GM12878 (cell line): ENCODE data around the gene BTK. TPM values are rescaled to one million over a fixed set of nuclear protein-coding genes. Genes with fewer than 3 reads are reported as not detected.

Experiments used
- BRCA1 ChIP-seq: IDR thresholded peaks from 2 replicates; pipeline ENCODE4 v1.6.1; 2011; ENCODE audit warnings: low read depth, low read length, improper control_type of control experiment
- CBX3 ChIP-seq: fragments of 200-600 bp; sonication (generic); IDR thresholded peaks from 2 replicates; pipeline ENCODE4 v1.6.1; 2016; ENCODE audit warnings: low read depth, borderline replicate concordance
- JUNB ChIP-seq: IDR thresholded peaks from 2 replicates; pipeline ENCODE4 v1.6.1; 2016; ENCODE audit warnings: antibody characterized with exemption, mild to moderate bottlenecking
- NRF1 ChIP-seq: conservative IDR thresholded peaks from 2 replicates; pipeline ENCODE4 v1.6.1; 2011; ENCODE audit warnings: mild to moderate bottlenecking, low read depth, low read length, improper control_type of control experiment
- PML ChIP-seq: IDR thresholded peaks from 2 replicates; pipeline ENCODE4 v1.6.1; 2012; ENCODE audit warnings: low read length, inconsistent platforms
- SIN3A ChIP-seq: IDR thresholded peaks from 2 replicates; pipeline ENCODE4 v1.6.1; 2012; ENCODE audit warnings: low read depth, low read length, improper control_type of control experiment
- SMARCA5 ChIP-seq: fragments of 450-650 bp; IDR thresholded peaks from 2 replicates; pipeline ENCODE4 v1.6.1; 2017; ENCODE audit warnings: mild to moderate bottlenecking
- SPI1 ChIP-seq: IDR thresholded peaks from 2 replicates; pipeline ENCODE4 v1.6.1; 2011; ENCODE audit warnings: low read depth, mild to moderate bottlenecking, low read length, moderate library complexity, borderline replicate concordance; ENCODE audit not compliant: insufficient read depth
- TCF7 ChIP-seq: IDR thresholded peaks from 2 replicates; pipeline ENCODE4 v1.6.1; 2014; ENCODE audit warnings: antibody characterized with exemption, borderline replicate concordance
- ZNF217 ChIP-seq: fragments of 450-650 bp; IDR thresholded peaks from 2 replicates; pipeline ENCODE4 v1.6.1; 2017; ENCODE audit warnings: antibody characterized with exemption, mild to moderate bottlenecking
- polyA plus RNA-seq, 11 experiments: library from polyadenylated mRNA; depleted of rRNA in 4 of 11; unstranded in 6 of 11; stranded (reverse) in 5 of 11; fragments of >200 nt; fragmentation: Nextera tagmentation in 4 of 11; fragmentation: Illumina TruSeq in 1 of 11; extraction: Ambion mirVana in 4 of 11; extraction: Trizol in 1 of 11; gene quantifications; 1 replicate in 1 of 11; 2 replicates in 10 of 11; pipeline versions ENCODE4 v1.2.1 to v1.2.3, GENCODE V29; 2011 to 2016; ENCODE audit warnings: inconsistent platforms in 2 of 11, missing spikeins in 2 of 11, low read depth in 1 of 11
- total RNA-seq, 4 experiments: library from RNA; depleted of rRNA in 3 of 4; stranded (reverse); fragments of >200 nt in 3 of 4; fragmentation: Illumina TruSeq in 1 of 4; extraction: Trizol in 1 of 4; gene quantifications; 2 replicates each; pipeline versions ENCODE4 v1.2.1 to v1.2.3, GENCODE V29; 2013 to 2021
- TF ChIP-seq, protein P1 (sequence below): fragments of 450-650 bp; IDR thresholded peaks from 2 replicates; pipeline ENCODE4 v1.6.1; 2017; ENCODE audit warnings: antibody characterized with exemption, mild to moderate bottlenecking, moderate library complexity
- TF ChIP-seq, protein P2 (sequence below): IDR thresholded peaks from 2 replicates; pipeline ENCODE4 v1.6.1; 2012; ENCODE audit warnings: low read length, inconsistent platforms
- TF ChIP-seq, protein P3 (sequence below): fragments of 450-650 bp; IDR thresholded peaks from 2 replicates; pipeline ENCODE4 v1.6.1; 2017; ENCODE audit warnings: mild to moderate bottlenecking, low read depth, inconsistent platforms; ENCODE audit not compliant: poor library complexity, severe bottlenecking
- TF ChIP-seq, protein P4 (sequence below): fragments of 150-350 bp; IDR thresholded peaks from 2 replicates; pipeline ENCODE4 v1.6.1; 2014; ENCODE audit warnings: mild to moderate bottlenecking, low read depth, low read length
- TF ChIP-seq, protein P5 (sequence below): IDR thresholded peaks from 2 replicates; pipeline ENCODE4 v1.6.1; 2011; ENCODE audit warnings: low read depth, mild to moderate bottlenecking, low read length, moderate library complexity, borderline replicate concordance; ENCODE audit errors: extremely low read depth
- TF ChIP-seq, protein P6 (sequence below): fragments of 450-650 bp; IDR thresholded peaks from 2 replicates; pipeline ENCODE4 v1.6.1; 2017; ENCODE audit warnings: borderline replicate concordance

Gene BTK
- total and polyA plus RNA-seq, 10 of the 15 experiments (the other 5 are each of a cell fraction or from before 2014, with no cell fraction given), result 24.0 to 154 (median 88.9) TPM

DNA sequence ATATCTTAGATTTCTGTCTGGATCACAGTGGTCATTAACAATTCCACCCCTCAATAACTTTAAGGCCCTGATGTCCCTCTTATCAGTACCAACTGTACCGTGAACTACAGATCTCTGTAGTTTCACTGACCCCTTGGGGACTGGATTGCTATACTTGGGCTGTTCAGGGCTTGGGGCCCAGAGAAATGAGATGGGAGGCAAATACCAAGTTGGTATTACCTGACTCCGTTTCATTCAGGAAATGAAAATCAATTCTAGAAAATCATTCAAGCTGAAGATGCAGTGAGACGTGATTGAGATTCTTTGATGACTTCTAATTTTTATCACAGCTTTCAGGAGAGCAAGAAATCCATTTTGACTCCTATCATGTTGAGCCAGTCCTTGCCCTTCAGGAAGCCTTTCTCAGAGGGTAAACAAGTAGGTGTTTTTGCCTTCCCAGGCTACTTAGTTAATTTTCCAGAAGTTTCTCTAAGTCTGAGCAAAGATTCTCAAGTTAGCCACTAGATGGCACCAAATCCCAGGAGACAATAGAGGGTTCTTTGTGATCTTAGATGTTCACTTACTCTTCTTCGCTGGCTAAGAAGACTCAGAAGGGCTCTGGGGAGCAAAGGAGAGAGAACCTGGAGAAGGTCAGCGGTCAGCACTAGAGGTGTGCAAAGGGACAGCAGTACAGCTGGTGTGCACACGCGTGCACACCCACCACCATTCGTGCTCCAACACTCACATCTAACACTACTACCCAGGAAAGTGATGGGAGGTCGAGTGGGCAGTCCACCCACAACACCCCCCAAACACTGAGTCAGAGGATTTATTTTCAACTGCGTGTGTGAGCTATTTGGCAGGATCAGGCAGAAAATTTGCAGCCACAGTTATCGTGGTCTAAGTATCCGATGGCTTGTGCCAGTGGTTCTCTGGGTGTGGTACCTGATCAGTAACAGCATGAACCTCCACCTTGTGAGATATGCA, 29.5 kb upstream of the BTK start (continued):
- TF ChIP-seq, protein P1, sequence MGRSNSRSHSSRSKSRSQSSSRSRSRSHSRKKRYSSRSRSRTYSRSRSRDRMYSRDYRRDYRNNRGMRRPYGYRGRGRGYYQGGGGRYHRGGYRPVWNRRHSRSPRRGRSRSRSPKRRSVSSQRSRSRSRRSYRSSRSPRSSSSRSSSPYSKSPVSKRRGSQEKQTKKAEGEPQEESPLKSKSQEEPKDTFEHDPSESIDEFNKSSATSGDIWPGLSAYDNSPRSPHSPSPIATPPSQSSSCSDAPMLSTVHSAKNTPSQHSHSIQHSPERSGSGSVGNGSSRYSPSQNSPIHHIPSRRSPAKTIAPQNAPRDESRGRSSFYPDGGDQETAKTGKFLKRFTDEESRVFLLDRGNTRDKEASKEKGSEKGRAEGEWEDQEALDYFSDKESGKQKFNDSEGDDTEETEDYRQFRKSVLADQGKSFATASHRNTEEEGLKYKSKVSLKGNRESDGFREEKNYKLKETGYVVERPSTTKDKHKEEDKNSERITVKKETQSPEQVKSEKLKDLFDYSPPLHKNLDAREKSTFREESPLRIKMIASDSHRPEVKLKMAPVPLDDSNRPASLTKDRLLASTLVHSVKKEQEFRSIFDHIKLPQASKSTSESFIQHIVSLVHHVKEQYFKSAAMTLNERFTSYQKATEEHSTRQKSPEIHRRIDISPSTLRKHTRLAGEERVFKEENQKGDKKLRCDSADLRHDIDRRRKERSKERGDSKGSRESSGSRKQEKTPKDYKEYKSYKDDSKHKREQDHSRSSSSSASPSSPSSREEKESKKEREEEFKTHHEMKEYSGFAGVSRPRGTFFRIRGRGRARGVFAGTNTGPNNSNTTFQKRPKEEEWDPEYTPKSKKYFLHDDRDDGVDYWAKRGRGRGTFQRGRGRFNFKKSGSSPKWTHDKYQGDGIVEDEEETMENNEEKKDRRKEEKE, result no peak
- TF ChIP-seq, protein P2, sequence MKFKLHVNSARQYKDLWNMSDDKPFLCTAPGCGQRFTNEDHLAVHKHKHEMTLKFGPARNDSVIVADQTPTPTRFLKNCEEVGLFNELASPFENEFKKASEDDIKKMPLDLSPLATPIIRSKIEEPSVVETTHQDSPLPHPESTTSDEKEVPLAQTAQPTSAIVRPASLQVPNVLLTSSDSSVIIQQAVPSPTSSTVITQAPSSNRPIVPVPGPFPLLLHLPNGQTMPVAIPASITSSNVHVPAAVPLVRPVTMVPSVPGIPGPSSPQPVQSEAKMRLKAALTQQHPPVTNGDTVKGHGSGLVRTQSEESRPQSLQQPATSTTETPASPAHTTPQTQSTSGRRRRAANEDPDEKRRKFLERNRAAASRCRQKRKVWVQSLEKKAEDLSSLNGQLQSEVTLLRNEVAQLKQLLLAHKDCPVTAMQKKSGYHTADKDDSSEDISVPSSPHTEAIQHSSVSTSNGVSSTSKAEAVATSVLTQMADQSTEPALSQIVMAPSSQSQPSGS, result peak; percentile 31; the same call in 1 of the 2 replicates
- TF ChIP-seq, protein P3, sequence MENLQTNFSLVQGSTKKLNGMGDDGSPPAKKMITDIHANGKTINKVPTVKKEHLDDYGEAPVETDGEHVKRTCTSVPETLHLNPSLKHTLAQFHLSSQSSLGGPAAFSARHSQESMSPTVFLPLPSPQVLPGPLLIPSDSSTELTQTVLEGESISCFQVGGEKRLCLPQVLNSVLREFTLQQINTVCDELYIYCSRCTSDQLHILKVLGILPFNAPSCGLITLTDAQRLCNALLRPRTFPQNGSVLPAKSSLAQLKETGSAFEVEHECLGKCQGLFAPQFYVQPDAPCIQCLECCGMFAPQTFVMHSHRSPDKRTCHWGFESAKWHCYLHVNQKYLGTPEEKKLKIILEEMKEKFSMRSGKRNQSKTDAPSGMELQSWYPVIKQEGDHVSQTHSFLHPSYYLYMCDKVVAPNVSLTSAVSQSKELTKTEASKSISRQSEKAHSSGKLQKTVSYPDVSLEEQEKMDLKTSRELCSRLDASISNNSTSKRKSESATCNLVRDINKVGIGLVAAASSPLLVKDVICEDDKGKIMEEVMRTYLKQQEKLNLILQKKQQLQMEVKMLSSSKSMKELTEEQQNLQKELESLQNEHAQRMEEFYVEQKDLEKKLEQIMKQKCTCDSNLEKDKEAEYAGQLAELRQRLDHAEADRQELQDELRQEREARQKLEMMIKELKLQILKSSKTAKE, result peak; percentile 33
- TF ChIP-seq SIN3A, result no peak
- no peak for TF ChIP-seq TCF7
- no peak for TF ChIP-seq ZNF217
- TF ChIP-seq SMARCA5, result no peak
- TF ChIP-seq CBX3, result no peak
- TF ChIP-seq SPI1, result no peak
- TF ChIP-seq, protein P4, sequence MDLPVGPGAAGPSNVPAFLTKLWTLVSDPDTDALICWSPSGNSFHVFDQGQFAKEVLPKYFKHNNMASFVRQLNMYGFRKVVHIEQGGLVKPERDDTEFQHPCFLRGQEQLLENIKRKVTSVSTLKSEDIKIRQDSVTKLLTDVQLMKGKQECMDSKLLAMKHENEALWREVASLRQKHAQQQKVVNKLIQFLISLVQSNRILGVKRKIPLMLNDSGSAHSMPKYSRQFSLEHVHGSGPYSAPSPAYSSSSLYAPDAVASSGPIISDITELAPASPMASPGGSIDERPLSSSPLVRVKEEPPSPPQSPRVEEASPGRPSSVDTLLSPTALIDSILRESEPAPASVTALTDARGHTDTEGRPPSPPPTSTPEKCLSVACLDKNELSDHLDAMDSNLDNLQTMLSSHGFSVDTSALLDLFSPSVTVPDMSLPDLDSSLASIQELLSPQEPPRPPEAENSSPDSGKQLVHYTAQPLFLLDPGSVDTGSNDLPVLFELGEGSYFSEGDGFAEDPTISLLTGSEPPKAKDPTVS, result peak; percentile 95
- TF ChIP-seq NRF1, result no peak
- TF ChIP-seq BRCA1, result no peak
- TF ChIP-seq PML, result peak; percentile 59; the same call in 1 of the 2 replicates
- TF ChIP-seq JUNB, result peak; percentile 43; the same call in 1 of the 2 replicates
- TF ChIP-seq, protein P5, sequence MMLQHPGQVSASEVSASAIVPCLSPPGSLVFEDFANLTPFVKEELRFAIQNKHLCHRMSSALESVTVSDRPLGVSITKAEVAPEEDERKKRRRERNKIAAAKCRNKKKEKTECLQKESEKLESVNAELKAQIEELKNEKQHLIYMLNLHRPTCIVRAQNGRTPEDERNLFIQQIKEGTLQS, result no peak
- TF ChIP-seq, protein P6, sequence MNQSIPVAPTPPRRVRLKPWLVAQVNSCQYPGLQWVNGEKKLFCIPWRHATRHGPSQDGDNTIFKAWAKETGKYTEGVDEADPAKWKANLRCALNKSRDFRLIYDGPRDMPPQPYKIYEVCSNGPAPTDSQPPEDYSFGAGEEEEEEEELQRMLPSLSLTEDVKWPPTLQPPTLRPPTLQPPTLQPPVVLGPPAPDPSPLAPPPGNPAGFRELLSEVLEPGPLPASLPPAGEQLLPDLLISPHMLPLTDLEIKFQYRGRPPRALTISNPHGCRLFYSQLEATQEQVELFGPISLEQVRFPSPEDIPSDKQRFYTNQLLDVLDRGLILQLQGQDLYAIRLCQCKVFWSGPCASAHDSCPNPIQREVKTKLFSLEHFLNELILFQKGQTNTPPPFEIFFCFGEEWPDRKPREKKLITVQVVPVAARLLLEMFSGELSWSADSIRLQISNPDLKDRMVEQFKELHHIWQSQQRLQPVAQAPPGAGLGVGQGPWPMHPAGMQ, result no peak
